ENCODE data around the gene PTPN20.

Gene PTPN20

GRCh38 chr10:46995234-46995633 lies 84.0 kb downstream of the PTPN20 start:
- H3K4me3 ChIP-seq (ENCODE audit: control insufficient read depth, low read depth, low read length): no peak overlapping the region
- TF ChIP-seq CTCF (conservative IDR thresholded peaks at IDR 0.05; ENCODE audit: control insufficient read depth, insufficient read depth, low read depth, low read length): no peak
- no peak for DNase-seq (ENCODE audit: low read depth)

- no peak overlapping the region for H3K4me3 ChIP-seq (ENCODE audit: control insufficient read depth, low read depth, low read length)
- no peak for DNase-seq (ENCODE audit: low read depth)
- no peak for TF ChIP-seq CTCF (conservative IDR thresholded peaks at IDR 0.05; ENCODE audit: control insufficient read depth, insufficient read depth, low read depth, low read length)
These were observed 87.0 kb downstream of the PTPN20 start for GRCh38 chr10:46998192-46998591.

GRCh38 chr10:46998595-46998994 lies 87.4 kb downstream of the PTPN20 start:
- no peak for DNase-seq (ENCODE audit: low read depth)
- no peak for TF ChIP-seq CTCF (conservative IDR thresholded peaks at IDR 0.05; ENCODE audit: control insufficient read depth, insufficient read depth, low read depth, low read length)
- H3K4me3 ChIP-seq (ENCODE audit: control insufficient read depth, low read depth, low read length): no peak overlapping the region

- TF ChIP-seq CTCF (conservative IDR thresholded peaks at IDR 0.05; ENCODE audit: control insufficient read depth, insufficient read depth, low read depth, low read length): no peak
- no peak overlapping the region for H3K4me3 ChIP-seq (ENCODE audit: control insufficient read depth, low read depth, low read length)
- no peak for DNase-seq (ENCODE audit: low read depth)
These were observed 88.0 kb downstream of the PTPN20 start for GRCh38 chr10:46999217-46999616.

- no peak overlapping the region for H3K4me3 ChIP-seq (ENCODE audit: control insufficient read depth, low read depth, low read length)
- no peak for TF ChIP-seq CTCF (conservative IDR thresholded peaks at IDR 0.05; ENCODE audit: control insufficient read depth, insufficient read depth, low read depth, low read length)
- no peak for DNase-seq (ENCODE audit: low read depth)
These were observed 97.5 kb downstream of the PTPN20 start for GRCh38 chr10:47008769-47009168.

- no peak for DNase-seq (ENCODE audit: low read depth)
- no peak overlapping the region for H3K4me3 ChIP-seq (ENCODE audit: control insufficient read depth, low read depth, low read length)
- TF ChIP-seq CTCF (conservative IDR thresholded peaks at IDR 0.05; ENCODE audit: control insufficient read depth, insufficient read depth, low read depth, low read length): no peak
These were observed 98.1 kb downstream of the PTPN20 start for GRCh38 chr10:47009215-47009838.

- no peak for DNase-seq (ENCODE audit: low read depth)
- no peak for TF ChIP-seq CTCF (conservative IDR thresholded peaks at IDR 0.05; ENCODE audit: control insufficient read depth, insufficient read depth, low read depth, low read length)
- no peak overlapping the region for H3K4me3 ChIP-seq (ENCODE audit: control insufficient read depth, low read depth, low read length)
These were observed 98.8 kb downstream of the PTPN20 start for GRCh38 chr10:47010036-47010435.

Data from fibroblast of mammary gland (primary cell).